ENCODE data around the gene DSTN.

Gene DSTN

GRCh38 chr20:17568972-17569521, 828 bp upstream of the DSTN start:
- Histone ChIP-seq H3F3A (ENCODE audit: low read depth) (no peaks in the 10 kb centered on the region), H4K20me1 (ENCODE audit: insufficient read depth, low read length, poor library complexity, severe bottlenecking) (peaks cover 28% of the 10 kb centered on the region), H3K4me3 (ENCODE audit: low read length, poor library complexity, severe bottlenecking) (no peak overlapping the region), H3K27me3 (ENCODE audit: insufficient read depth, low read length, poor library complexity, severe bottlenecking) (no peaks in the 10 kb centered on the region), H3K4me1 (ENCODE audit: insufficient read depth, low read length, poor library complexity, severe bottlenecking) (peaks cover 26% of the 10 kb centered on the region), H3K36me3 (ENCODE audit: insufficient read depth, low read length) (no peaks in the 10 kb centered on the region), H3K9me2 (replicated peaks; ENCODE audit: low read depth, low read length) (no peaks in the 10 kb centered on the region), H2AFZ (ENCODE audit: low read length) (no peak overlapping the region), H3K9me3 (ENCODE audit: insufficient read depth, low read depth, low read length) (no peaks in the 10 kb centered on the region), H3K9ac (ENCODE audit: low read depth, low read length, poor library complexity, severe bottlenecking) (no peak overlapping the region), H3K79me2 (ENCODE audit: insufficient read depth, low read length) (peaks cover 38% of the 10 kb centered on the region), H3K4me2 (ENCODE audit: low read depth, low read length, poor library complexity, severe bottlenecking) (no peak overlapping the region)
- TF ChIP-seq EZH2phosphoT487 (IDR thresholded peaks at IDR 0.05; ENCODE audit: borderline replicate concordance): no peak
- no peak for TF ChIP-seq CTCF (conservative IDR thresholded peaks at IDR 0.05; ENCODE audit: low read length)

- H3K9me2 ChIP-seq (replicated peaks; ENCODE audit: low read depth, low read length): no peaks in the 10 kb centered on the region
- peaks cover 30% of the 10 kb centered on the region for H3K4me1 ChIP-seq (ENCODE audit: insufficient read depth, low read length, poor library complexity, severe bottlenecking)
- no peak for TF ChIP-seq EZH2phosphoT487 (IDR thresholded peaks at IDR 0.05; ENCODE audit: borderline replicate concordance)
- no peak for TF ChIP-seq CTCF (conservative IDR thresholded peaks at IDR 0.05; ENCODE audit: low read length)
- peaks cover 41% of the 10 kb centered on the region for H4K20me1 ChIP-seq (ENCODE audit: insufficient read depth, low read length, poor library complexity, severe bottlenecking)
- peak overlapping the region; percentile 73 for H3K4me3 ChIP-seq (ENCODE audit: low read length, poor library complexity, severe bottlenecking)
- H3K36me3 ChIP-seq (ENCODE audit: insufficient read depth, low read length): no peaks in the 10 kb centered on the region
- H3F3A ChIP-seq (ENCODE audit: low read depth): no peaks in the 10 kb centered on the region
- peak overlapping the region; percentile 91 for H3K4me2 ChIP-seq (ENCODE audit: low read depth, low read length, poor library complexity, severe bottlenecking)
- peaks cover 52% of the 10 kb centered on the region for H3K79me2 ChIP-seq (ENCODE audit: insufficient read depth, low read length)
- H3K27me3 ChIP-seq (ENCODE audit: insufficient read depth, low read length, poor library complexity, severe bottlenecking): no peaks in the 10 kb centered on the region
- H2AFZ ChIP-seq (ENCODE audit: low read length): peak overlapping the region; percentile 98; the same call in 1 of the 2 replicates
- H3K9me3 ChIP-seq (ENCODE audit: insufficient read depth, low read depth, low read length): no peaks in the 10 kb centered on the region
- H3K9ac ChIP-seq (ENCODE audit: low read depth, low read length, poor library complexity, severe bottlenecking): peak overlapping the region; percentile 70
Observed at GRCh38 chr20:17570347-17571152, 675 bp downstream of the DSTN start.

- no peaks in the 10 kb centered on the region for H3K9me3 ChIP-seq (ENCODE audit: insufficient read depth, low read depth, low read length)
- peaks cover 47% of the 10 kb centered on the region for H4K20me1 ChIP-seq (ENCODE audit: insufficient read depth, low read length, poor library complexity, severe bottlenecking)
- no peak for TF ChIP-seq CTCF (conservative IDR thresholded peaks at IDR 0.05; ENCODE audit: low read length)
- TF ChIP-seq EZH2phosphoT487 (IDR thresholded peaks at IDR 0.05; ENCODE audit: borderline replicate concordance): no peak
- H3K4me1 ChIP-seq (ENCODE audit: insufficient read depth, low read length, poor library complexity, severe bottlenecking): peaks cover 36% of the 10 kb centered on the region
- H3K4me3 ChIP-seq (ENCODE audit: low read length, poor library complexity, severe bottlenecking): peak overlapping the region; percentile 73
- H3K9me2 ChIP-seq (replicated peaks; ENCODE audit: low read depth, low read length): no peaks in the 10 kb centered on the region
- H3K4me2 ChIP-seq (ENCODE audit: low read depth, low read length, poor library complexity, severe bottlenecking): peak overlapping the region; percentile 91
- peaks cover 58% of the 10 kb centered on the region for H3K79me2 ChIP-seq (ENCODE audit: insufficient read depth, low read length)
- no peaks in the 10 kb centered on the region for H3K27me3 ChIP-seq (ENCODE audit: insufficient read depth, low read length, poor library complexity, severe bottlenecking)
- H3F3A ChIP-seq (ENCODE audit: low read depth): no peaks in the 10 kb centered on the region
- H3K36me3 ChIP-seq (ENCODE audit: insufficient read depth, low read length): no peaks in the 10 kb centered on the region
- H2AFZ ChIP-seq (ENCODE audit: low read length): no peak overlapping the region
- peak overlapping the region; percentile 70 for H3K9ac ChIP-seq (ENCODE audit: low read depth, low read length, poor library complexity, severe bottlenecking)
Observed at GRCh38 chr20:17571153-17571527, 1.3 kb downstream of the DSTN start.

Measured in Loucy (cell line).